ENCODE data around the gene P2RY12.

P2RY12 gene

GRCh38 chr3:151305060-151305774 lies 79.3 kb downstream of the P2RY12 start:
- DNase-seq, result no peak

DNA sequence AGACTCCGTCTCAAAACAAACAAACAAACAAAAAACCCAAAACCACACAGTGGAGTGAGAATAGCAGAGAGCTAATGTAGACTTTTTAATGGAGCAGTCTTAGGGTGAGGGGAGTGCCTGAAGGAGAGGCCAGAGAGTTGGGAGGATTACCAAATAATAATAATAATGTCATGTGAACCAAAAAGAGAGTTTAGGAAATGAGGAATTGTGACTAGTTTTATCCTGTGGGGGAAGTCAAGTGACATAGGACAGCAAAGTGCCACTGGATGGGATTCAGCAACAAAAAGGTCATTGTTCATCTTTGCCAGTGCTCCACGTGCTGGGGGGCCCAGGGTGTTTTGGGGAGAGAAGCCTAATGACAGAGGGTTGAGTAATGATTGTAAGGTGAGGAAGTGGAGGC lies 80.8 kb downstream of the P2RY12 start:
- no peak for DNase-seq

- DNase-seq, result no peak
Observed at GRCh38 chr3:151301787-151302186, 82.8 kb downstream of the P2RY12 start.

GRCh38 chr3:151300539-151300938 lies 84.0 kb downstream of the P2RY12 start:
- DNase-seq, result no peak

DNA sequence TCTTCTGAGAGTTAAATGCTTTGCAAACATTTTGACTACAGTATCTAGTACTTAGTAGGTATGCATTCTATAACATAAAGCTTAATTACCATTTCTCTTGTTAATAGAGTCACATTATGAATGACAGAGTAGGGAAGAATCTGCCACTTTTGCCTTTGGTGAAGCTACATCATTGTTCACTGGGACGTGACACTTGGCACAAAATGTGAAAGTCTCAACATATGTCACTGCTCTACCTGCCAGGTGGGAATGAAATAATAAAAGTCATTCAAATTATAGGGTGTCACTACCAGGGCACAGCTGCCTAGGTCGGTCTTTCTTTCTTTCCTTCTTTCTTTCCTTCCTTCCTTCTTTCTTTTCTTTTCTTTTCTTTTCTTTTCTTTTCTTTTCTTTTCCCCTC lies 85.5 kb downstream of the P2RY12 start:
- DNase-seq, result no peak

DNA sequence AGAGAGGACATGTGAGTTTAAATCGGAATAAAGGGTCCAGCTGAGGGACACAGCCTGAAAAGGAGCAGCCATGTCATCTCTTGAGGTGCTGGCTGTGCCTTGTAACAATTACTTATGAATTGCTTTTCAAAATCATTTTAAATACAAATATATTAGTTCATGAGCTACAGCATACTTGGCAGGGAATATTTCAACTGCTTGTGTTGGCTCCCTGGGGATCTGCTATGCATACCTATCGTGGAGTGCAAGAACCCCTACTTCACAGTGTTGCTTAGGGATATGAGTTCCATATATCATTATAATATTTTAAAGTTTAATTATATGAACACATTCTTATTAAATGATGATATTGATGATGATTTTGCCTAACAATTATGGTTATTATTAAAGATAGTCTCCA lies 87.1 kb downstream of the P2RY12 start:
- DNase-seq, result no peak

- DNase-seq, result no peak
Observed at GRCh38 chr3:151296226-151296625, 88.3 kb downstream of the P2RY12 start.

DNA sequence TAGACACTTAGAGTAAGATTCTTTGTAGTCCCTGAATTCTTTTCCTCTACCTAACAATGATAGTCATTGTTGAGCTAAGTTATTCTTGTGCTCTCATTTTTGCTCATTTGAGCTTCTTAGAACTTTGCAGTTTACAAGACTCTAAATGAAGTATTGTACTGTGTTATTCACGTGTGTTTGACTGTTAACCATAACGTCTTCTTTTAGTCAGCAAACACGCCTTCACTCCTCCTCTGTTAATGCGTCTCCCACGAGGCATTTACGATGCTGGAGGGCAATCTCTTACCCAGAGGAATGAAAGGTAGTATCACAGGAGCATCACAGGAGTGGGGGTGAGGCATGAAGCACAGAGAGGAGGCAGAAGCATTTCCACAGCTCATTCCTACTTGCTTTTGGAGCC lies 91.4 kb downstream of the P2RY12 start:
- DNase-seq, result no peak

GRCh38 chr3:151290673-151291072 lies 93.9 kb downstream of the P2RY12 start:
- no peak for DNase-seq

DNA sequence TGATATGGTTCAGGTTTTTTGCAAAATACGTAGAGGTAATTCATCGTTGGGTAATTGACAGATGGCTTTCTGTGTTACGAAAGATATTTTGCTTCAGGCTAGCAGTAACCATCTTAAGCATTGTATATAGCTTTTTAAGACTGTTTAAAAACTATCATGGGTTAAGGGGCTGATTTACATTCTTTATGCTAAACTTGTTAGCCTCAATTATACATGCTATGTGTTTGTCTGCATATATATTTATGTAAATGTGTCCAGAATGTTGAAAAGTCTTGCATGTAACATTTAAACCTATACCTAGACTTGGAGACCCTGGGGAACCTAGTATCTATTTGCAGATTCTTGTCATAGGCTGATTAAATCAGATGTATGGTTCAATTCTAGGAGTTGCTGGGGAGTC lies 95.1 kb downstream of the P2RY12 start:
- no peak for DNase-seq

Data from SHP77 treated with DMSO at 0.1 percent for 48 hours (cell line).